ENCODE results near the gene CDADC1.

The CDADC1 gene

GRCh38 chr13:49238621-49239020 lies 9.1 kb upstream of the CDADC1 start:
- no peaks in the 10 kb centered on the region for H3K4me1 ChIP-seq (ENCODE audit: control insufficient read depth, insufficient read depth, low read length)
- no peaks in the 10 kb centered on the region for H3K36me3 ChIP-seq (ENCODE audit: control insufficient read depth, insufficient read depth, low read length)
- H3K27me3 ChIP-seq (ENCODE audit: control insufficient read depth, insufficient read depth, low read length): no peaks in the 10 kb centered on the region
- no peak for DNase-seq (ENCODE audit: low read depth, low spot score)
- WGBS (ENCODE audit: insufficient coverage, insufficient read length): no CpG with 5 or more reads among the region's 2 CpGs
- H3K27ac ChIP-seq (ENCODE audit: low read length): no peak overlapping the region
- no peaks in the 10 kb centered on the region for H3K9me3 ChIP-seq (ENCODE audit: control insufficient read depth, insufficient read depth, low read length)
- no peak overlapping the region for H3K4me3 ChIP-seq (ENCODE audit: low read length)

- H3K4me3 ChIP-seq (ENCODE audit: low read length): no peak overlapping the region
- no peaks in the 10 kb centered on the region for H3K36me3 ChIP-seq (ENCODE audit: control insufficient read depth, insufficient read depth, low read length)
- WGBS (ENCODE audit: insufficient coverage, insufficient read length): no CpG with 5 or more reads among the region's 4 CpGs
- no peaks in the 10 kb centered on the region for H3K4me1 ChIP-seq (ENCODE audit: control insufficient read depth, insufficient read depth, low read length)
- H3K27ac ChIP-seq (ENCODE audit: low read length): no peak overlapping the region
- no peaks in the 10 kb centered on the region for H3K9me3 ChIP-seq (ENCODE audit: control insufficient read depth, insufficient read depth, low read length)
- no peak for DNase-seq (ENCODE audit: low read depth, low spot score)
- no peaks in the 10 kb centered on the region for H3K27me3 ChIP-seq (ENCODE audit: control insufficient read depth, insufficient read depth, low read length)
Observed at GRCh38 chr13:49240017-49240416, 7.7 kb upstream of the CDADC1 start.

- H3K27ac ChIP-seq (ENCODE audit: low read length): no peak overlapping the region
- no peaks in the 10 kb centered on the region for H3K36me3 ChIP-seq (ENCODE audit: control insufficient read depth, insufficient read depth, low read length)
- H3K27me3 ChIP-seq (ENCODE audit: control insufficient read depth, insufficient read depth, low read length): no peaks in the 10 kb centered on the region
- DNase-seq (ENCODE audit: low read depth, low spot score): no peak
- no peaks in the 10 kb centered on the region for H3K4me1 ChIP-seq (ENCODE audit: control insufficient read depth, insufficient read depth, low read length)
- no CpG with 5 or more reads among the region's 7 CpGs for WGBS (ENCODE audit: insufficient coverage, insufficient read length)
- no peak overlapping the region for H3K4me3 ChIP-seq (ENCODE audit: low read length)
- no peaks in the 10 kb centered on the region for H3K9me3 ChIP-seq (ENCODE audit: control insufficient read depth, insufficient read depth, low read length)
Observed at GRCh38 chr13:49241296-49241695, 6.4 kb upstream of the CDADC1 start.

GRCh38 chr13:49245101-49245500 lies 2.6 kb upstream of the CDADC1 start:
- H3K9me3 ChIP-seq (ENCODE audit: control insufficient read depth, insufficient read depth, low read length): no peaks in the 10 kb centered on the region
- H3K27me3 ChIP-seq (ENCODE audit: control insufficient read depth, insufficient read depth, low read length): no peaks in the 10 kb centered on the region
- H3K36me3 ChIP-seq (ENCODE audit: control insufficient read depth, insufficient read depth, low read length): no peaks in the 10 kb centered on the region
- no peak overlapping the region for H3K27ac ChIP-seq (ENCODE audit: low read length)
- H3K4me3 ChIP-seq (ENCODE audit: low read length): no peak overlapping the region
- H3K4me1 ChIP-seq (ENCODE audit: control insufficient read depth, insufficient read depth, low read length): no peaks in the 10 kb centered on the region
- no peak for DNase-seq (ENCODE audit: low read depth, low spot score)

- H3K9me3 ChIP-seq (ENCODE audit: control insufficient read depth, insufficient read depth, low read length): no peaks in the 10 kb centered on the region
- peak overlapping the region; percentile 68; the same call in 1 of the 2 replicates for H3K4me3 ChIP-seq (ENCODE audit: low read length)
- no peak overlapping the region for H3K27ac ChIP-seq (ENCODE audit: low read length)
- no CpG with 5 or more reads among the region's 4 CpGs for WGBS (ENCODE audit: insufficient coverage, insufficient read length)
- H3K36me3 ChIP-seq (ENCODE audit: control insufficient read depth, insufficient read depth, low read length): no peaks in the 10 kb centered on the region
- H3K27me3 ChIP-seq (ENCODE audit: control insufficient read depth, insufficient read depth, low read length): no peaks in the 10 kb centered on the region
- DNase-seq (ENCODE audit: low read depth, low spot score): no peak
- no peaks in the 10 kb centered on the region for H3K4me1 ChIP-seq (ENCODE audit: control insufficient read depth, insufficient read depth, low read length)
Observed at GRCh38 chr13:49246850-49247642, 679 bp upstream of the CDADC1 start.

- DNase-seq (ENCODE audit: low read depth, low spot score): no peak
- Histone ChIP-seq H3K27ac (ENCODE audit: low read length) (no peak overlapping the region), H3K4me3 (ENCODE audit: low read length) (peak overlapping the region; percentile 68; the same call in 1 of the 2 replicates), H3K36me3 (ENCODE audit: control insufficient read depth, insufficient read depth, low read length) (no peaks in the 10 kb centered on the region), H3K4me1 (ENCODE audit: control insufficient read depth, insufficient read depth, low read length) (no peaks in the 10 kb centered on the region), H3K27me3 (ENCODE audit: control insufficient read depth, insufficient read depth, low read length) (no peaks in the 10 kb centered on the region), H3K9me3 (ENCODE audit: control insufficient read depth, insufficient read depth, low read length) (no peaks in the 10 kb centered on the region)
- no CpG with 5 or more reads among the region's 6 CpGs for WGBS (ENCODE audit: insufficient coverage, insufficient read length)
Observed at GRCh38 chr13:49248622-49249002, 887 bp downstream of the CDADC1 start.

- H3K27ac ChIP-seq (ENCODE audit: low read length): no peak overlapping the region
- no CpG with 5 or more reads among the region's 5 CpGs for WGBS (ENCODE audit: insufficient coverage, insufficient read length)
- H3K4me1 ChIP-seq (ENCODE audit: control insufficient read depth, insufficient read depth, low read length): no peaks in the 10 kb centered on the region
- no peaks in the 10 kb centered on the region for H3K27me3 ChIP-seq (ENCODE audit: control insufficient read depth, insufficient read depth, low read length)
- no peaks in the 10 kb centered on the region for H3K9me3 ChIP-seq (ENCODE audit: control insufficient read depth, insufficient read depth, low read length)
- no peak overlapping the region for H3K4me3 ChIP-seq (ENCODE audit: low read length)
- no peaks in the 10 kb centered on the region for H3K36me3 ChIP-seq (ENCODE audit: control insufficient read depth, insufficient read depth, low read length)
- DNase-seq (ENCODE audit: low read depth, low spot score): no peak
Observed at GRCh38 chr13:49251326-49251725, 3.6 kb downstream of the CDADC1 start.

- DNase-seq (ENCODE audit: low read depth, low spot score): no peak
- WGBS (ENCODE audit: insufficient coverage, insufficient read length): no CpG with 5 or more reads among the region's 1 CpG
- Histone ChIP-seq H3K27me3 (ENCODE audit: control insufficient read depth, insufficient read depth, low read length) (no peaks in the 10 kb centered on the region), H3K4me1 (ENCODE audit: control insufficient read depth, insufficient read depth, low read length) (no peaks in the 10 kb centered on the region), H3K9me3 (ENCODE audit: control insufficient read depth, insufficient read depth, low read length) (no peaks in the 10 kb centered on the region), H3K36me3 (ENCODE audit: control insufficient read depth, insufficient read depth, low read length) (no peaks in the 10 kb centered on the region), H3K27ac (ENCODE audit: low read length) (no peak overlapping the region), H3K4me3 (ENCODE audit: low read length) (no peak overlapping the region)
Observed at GRCh38 chr13:49253310-49253709, 5.6 kb downstream of the CDADC1 start.

- Histone ChIP-seq H3K9me3 (ENCODE audit: control insufficient read depth, insufficient read depth, low read length) (no peaks in the 10 kb centered on the region), H3K27ac (ENCODE audit: low read length) (no peak overlapping the region), H3K27me3 (ENCODE audit: control insufficient read depth, insufficient read depth, low read length) (no peaks in the 10 kb centered on the region), H3K36me3 (ENCODE audit: control insufficient read depth, insufficient read depth, low read length) (no peaks in the 10 kb centered on the region), H3K4me1 (ENCODE audit: control insufficient read depth, insufficient read depth, low read length) (no peaks in the 10 kb centered on the region), H3K4me3 (ENCODE audit: low read length) (no peak overlapping the region)
- WGBS (ENCODE audit: insufficient coverage, insufficient read length): no CpG with 5 or more reads among the region's 1 CpG
- no peak for DNase-seq (ENCODE audit: low read depth, low spot score)
Observed at GRCh38 chr13:49254007-49254406, 6.3 kb downstream of the CDADC1 start.

GRCh38 chr13:49256841-49257240 lies 9.1 kb downstream of the CDADC1 start:
- no peaks in the 10 kb centered on the region for H3K36me3 ChIP-seq (ENCODE audit: control insufficient read depth, insufficient read depth, low read length)
- no CpG with 5 or more reads among the region's 2 CpGs for WGBS (ENCODE audit: insufficient coverage, insufficient read length)
- no peak for DNase-seq (ENCODE audit: low read depth, low spot score)
- no peaks in the 10 kb centered on the region for H3K9me3 ChIP-seq (ENCODE audit: control insufficient read depth, insufficient read depth, low read length)
- H3K27me3 ChIP-seq (ENCODE audit: control insufficient read depth, insufficient read depth, low read length): no peaks in the 10 kb centered on the region
- H3K4me3 ChIP-seq (ENCODE audit: low read length): no peak overlapping the region
- no peak overlapping the region for H3K27ac ChIP-seq (ENCODE audit: low read length)
- no peaks in the 10 kb centered on the region for H3K4me1 ChIP-seq (ENCODE audit: control insufficient read depth, insufficient read depth, low read length)

Data from iPS DF 6.9 (cell line).